Measurements from ENCODE around the gene GRM7. TPM values are rescaled to one million over a fixed set of nuclear protein-coding genes. Genes with fewer than 3 reads are reported as not detected.

The GRM7 gene
- total and polyA plus RNA-seq, 9 of the 15 experiments (the other 6 are each of a cell fraction or from before 2014, with no cell fraction given), result not detected

DNA sequence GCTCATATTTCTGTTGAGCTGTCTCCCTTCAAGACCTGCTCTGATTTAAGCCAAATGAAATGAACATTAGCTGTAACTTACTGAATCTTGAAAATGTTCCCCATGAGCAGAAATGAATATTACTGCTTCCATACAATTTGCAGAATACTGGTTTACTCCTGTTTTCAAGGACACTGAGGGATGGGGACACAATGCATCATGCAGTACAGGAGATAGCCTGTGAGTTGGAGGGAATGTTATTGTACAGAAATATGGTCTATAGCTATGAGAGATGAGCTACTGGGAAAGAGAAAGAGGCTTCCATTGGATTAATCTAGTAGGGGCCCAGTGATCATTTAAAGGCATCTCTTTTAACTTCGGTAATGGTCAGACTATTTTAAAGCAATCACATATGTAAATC lies 798.2 kb downstream of the GRM7 start (continued):
- TF ChIP-seq, protein P1, sequence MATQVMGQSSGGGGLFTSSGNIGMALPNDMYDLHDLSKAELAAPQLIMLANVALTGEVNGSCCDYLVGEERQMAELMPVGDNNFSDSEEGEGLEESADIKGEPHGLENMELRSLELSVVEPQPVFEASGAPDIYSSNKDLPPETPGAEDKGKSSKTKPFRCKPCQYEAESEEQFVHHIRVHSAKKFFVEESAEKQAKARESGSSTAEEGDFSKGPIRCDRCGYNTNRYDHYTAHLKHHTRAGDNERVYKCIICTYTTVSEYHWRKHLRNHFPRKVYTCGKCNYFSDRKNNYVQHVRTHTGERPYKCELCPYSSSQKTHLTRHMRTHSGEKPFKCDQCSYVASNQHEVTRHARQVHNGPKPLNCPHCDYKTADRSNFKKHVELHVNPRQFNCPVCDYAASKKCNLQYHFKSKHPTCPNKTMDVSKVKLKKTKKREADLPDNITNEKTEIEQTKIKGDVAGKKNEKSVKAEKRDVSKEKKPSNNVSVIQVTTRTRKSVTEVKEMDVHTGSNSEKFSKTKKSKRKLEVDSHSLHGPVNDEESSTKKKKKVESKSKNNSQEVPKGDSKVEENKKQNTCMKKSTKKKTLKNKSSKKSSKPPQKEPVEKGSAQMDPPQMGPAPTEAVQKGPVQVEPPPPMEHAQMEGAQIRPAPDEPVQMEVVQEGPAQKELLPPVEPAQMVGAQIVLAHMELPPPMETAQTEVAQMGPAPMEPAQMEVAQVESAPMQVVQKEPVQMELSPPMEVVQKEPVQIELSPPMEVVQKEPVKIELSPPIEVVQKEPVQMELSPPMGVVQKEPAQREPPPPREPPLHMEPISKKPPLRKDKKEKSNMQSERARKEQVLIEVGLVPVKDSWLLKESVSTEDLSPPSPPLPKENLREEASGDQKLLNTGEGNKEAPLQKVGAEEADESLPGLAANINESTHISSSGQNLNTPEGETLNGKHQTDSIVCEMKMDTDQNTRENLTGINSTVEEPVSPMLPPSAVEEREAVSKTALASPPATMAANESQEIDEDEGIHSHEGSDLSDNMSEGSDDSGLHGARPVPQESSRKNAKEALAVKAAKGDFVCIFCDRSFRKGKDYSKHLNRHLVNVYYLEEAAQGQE (IDR thresholded peaks at IDR 0.05; ENCODE audit: borderline replicate concordance), result no peak
- TF ChIP-seq, protein P1 (CRISPR knock-in tag; IDR thresholded peaks at IDR 0.05; ENCODE audit: low read depth), result no peak
- no peak for TF ChIP-seq CBX2 (IDR thresholded peaks at IDR 0.05; ENCODE audit: insufficient read depth, low read length, poor library complexity, severe bottlenecking)
- no peak for TF ChIP-seq SETDB1 (IDR thresholded peaks at IDR 0.05; ENCODE audit: low read length)
- TF ChIP-seq ZFPM2 (CRISPR knock-in tag; IDR thresholded peaks at IDR 0.05), result no peak
- TF ChIP-seq NELFE (IDR thresholded peaks at IDR 0.05; ENCODE audit: insufficient read depth, insufficient read length), result no peak
- no peak for TF ChIP-seq ZNF23 (CRISPR knock-in tag; IDR thresholded peaks at IDR 0.05)
- TF ChIP-seq YBX1 (IDR thresholded peaks at IDR 0.05), result no peak
- no peak for TF ChIP-seq ADNP (tag; IDR thresholded peaks at IDR 0.05)
- no peak for TF ChIP-seq PURB (CRISPR knock-in tag; IDR thresholded peaks at IDR 0.05; ENCODE audit: low read depth)

Data from K562 (cell line).